ENCODE measurements around the gene RB1.

DNA sequence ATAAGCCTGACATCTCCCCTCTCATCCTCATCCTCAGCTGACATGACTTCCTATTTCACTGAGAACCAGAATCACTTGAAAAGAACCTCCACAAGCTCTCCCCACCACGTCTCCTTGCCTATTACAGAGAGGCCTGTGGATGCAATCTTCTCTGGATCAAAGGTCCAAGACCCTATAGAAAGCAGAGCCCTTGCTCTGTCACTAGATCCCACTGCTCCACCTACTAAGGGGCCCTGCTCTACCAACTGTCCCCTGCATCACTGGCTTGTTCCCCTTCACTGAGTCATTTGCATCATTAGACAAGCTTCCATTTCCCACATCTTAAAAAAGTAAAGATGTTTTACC is 188.5 kb downstream of the RB1 start:
- TF ChIP-seq GATA2 (IDR thresholded peaks at IDR 0.05; ENCODE audit: low read depth, low read length): no peak
- no peak for TF ChIP-seq GATA3 (IDR thresholded peaks at IDR 0.05; ENCODE audit: low read depth, low read length)
